ENCODE measurements around the gene PDE6A. TPM values are rescaled to one million over a fixed set of nuclear protein-coding genes. Genes with fewer than 3 reads are reported as not detected.

The PDE6A gene
- total RNA-seq, 1 donor from 2014 or later = 0.12 TPM

DNA sequence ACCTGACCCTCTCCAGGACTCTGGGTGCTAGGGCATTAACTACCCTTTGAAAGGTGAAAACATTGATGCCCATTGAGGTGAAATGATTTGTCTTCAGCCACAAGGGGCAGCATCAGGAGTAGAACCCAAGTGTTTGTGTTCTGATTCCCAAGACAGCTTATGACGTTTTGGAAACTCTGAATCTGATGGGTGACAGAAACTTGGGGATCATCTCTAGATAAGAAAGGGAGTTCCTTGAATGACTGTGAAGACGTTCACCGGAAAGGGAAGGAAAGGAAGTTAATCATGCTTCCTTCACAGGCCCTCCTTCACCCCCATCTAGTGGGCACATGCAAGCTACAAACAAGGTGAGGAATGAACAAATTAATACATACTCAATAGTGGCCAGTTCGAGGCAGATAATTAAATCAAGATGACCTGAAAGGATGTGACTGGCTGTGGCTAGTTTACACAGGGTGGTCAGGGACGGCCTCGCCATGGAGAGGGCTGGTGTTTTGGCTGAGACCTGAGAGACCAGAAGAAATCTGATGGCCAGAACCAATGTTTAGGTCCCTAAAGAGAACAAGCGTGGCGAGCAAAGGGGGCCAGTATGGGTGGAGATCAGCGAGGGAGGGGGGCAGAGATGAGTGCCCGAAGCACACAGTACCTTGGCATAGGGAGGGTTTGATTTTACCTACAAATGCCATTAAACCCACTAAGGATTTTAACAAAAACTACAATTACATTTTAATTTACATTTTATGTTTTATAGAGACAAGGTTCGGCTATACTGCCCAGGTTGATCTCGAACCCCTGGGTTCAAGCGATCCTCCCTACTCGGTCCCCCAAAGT lies 15.0 kb upstream of the PDE6A start:
- Mint-ChIP-seq H3K36me3 (ENCODE audit: low read depth) (peaks cover 2% of the 10 kb centered on the region), H3K9me3 (ENCODE audit: low read depth) (no peaks in the 10 kb centered on the region), H3K27me3 (ENCODE audit: low read depth) (no peaks in the 10 kb centered on the region), H3K27ac (ENCODE audit: unreplicated experiment) (peak overlapping the region; percentile 100), H3K4me1 (ENCODE audit: low read depth) (peaks cover 33% of the 10 kb centered on the region), H3K4me3 (ENCODE audit: unreplicated experiment) (peak overlapping the region; percentile 87)
- TF ChIP-seq CTCF (IDR thresholded peaks at IDR 0.05) = peak; percentile 81
- DNase-seq (ENCODE audit: low spot score) = no peak

DNA sequence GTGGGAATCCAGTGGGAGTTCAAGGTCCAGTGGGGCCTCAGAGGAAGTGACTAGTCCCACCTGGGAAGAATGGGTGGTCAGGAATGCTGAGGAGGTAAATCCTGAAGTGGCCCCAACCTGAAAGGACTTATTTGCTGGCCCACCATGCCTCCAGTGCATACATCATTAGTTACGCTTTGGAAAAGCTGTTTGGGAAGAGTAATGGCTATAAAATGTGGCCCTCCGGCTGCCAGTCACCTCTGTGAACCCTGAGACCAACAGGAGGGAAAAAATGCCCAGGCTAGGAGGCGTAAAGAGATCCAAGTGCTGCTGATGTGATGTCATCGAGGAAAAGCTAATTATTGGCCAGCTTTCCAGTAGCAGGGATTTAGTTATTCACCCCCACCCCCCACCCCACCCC lies 13.3 kb upstream of the PDE6A start:
- no peak for TF ChIP-seq CTCF (IDR thresholded peaks at IDR 0.05)
- Mint-ChIP-seq H3K4me1 (ENCODE audit: low read depth) (peaks cover 32% of the 10 kb centered on the region), H3K27ac (ENCODE audit: unreplicated experiment) (no peak overlapping the region), H3K27me3 (ENCODE audit: low read depth) (no peaks in the 10 kb centered on the region), H3K4me3 (ENCODE audit: unreplicated experiment) (no peak overlapping the region), H3K9me3 (ENCODE audit: low read depth) (no peaks in the 10 kb centered on the region), H3K36me3 (ENCODE audit: low read depth) (peaks cover 2% of the 10 kb centered on the region)
- DNase-seq (ENCODE audit: low spot score) = no peak

DNA sequence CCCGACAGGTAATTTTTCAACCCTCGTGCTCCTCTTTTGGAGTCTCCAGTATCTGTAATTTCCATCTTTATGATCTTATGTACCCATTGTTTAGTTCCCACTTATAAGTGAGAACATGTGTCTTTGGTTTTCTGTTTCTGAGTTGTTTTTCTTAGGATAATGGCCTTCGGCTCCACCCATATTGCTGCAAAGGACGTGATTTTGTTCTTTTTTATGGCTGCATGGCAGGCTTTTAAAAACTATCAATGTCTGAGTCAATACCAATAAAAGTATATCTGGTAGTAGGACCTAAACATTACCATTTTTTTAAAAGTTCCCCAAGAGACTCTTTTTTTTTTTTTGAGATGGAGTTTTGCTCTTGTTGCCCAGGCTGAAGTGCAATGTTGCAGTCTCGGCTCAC lies 12.1 kb upstream of the PDE6A start:
- H3K27me3 Mint-ChIP-seq (ENCODE audit: low read depth) = no peaks in the 10 kb centered on the region

GRCh38 chr5:149954798-149955197 lies 10.2 kb upstream of the PDE6A start:
- no peaks in the 10 kb centered on the region for H3K9me3 Mint-ChIP-seq (ENCODE audit: low read depth)
- no peak overlapping the region for H3K27ac Mint-ChIP-seq (ENCODE audit: unreplicated experiment)
- peaks cover 9% of the 10 kb centered on the region for H3K4me1 Mint-ChIP-seq (ENCODE audit: low read depth)
- no peaks in the 10 kb centered on the region for H3K36me3 Mint-ChIP-seq (ENCODE audit: low read depth)
- TF ChIP-seq CTCF (IDR thresholded peaks at IDR 0.05) = no peak
- H3K4me3 Mint-ChIP-seq (ENCODE audit: unreplicated experiment) = no peak overlapping the region
- H3K27me3 Mint-ChIP-seq (ENCODE audit: low read depth) = no peaks in the 10 kb centered on the region
- DNase-seq (ENCODE audit: low spot score) = no peak

More for the DNA sequence above, 12.1 kb upstream of the PDE6A start:
- no peak for DNase-seq (ENCODE audit: low spot score)
- Mint-ChIP-seq H3K4me1 (ENCODE audit: low read depth) (peaks cover 20% of the 10 kb centered on the region), H3K27ac (ENCODE audit: unreplicated experiment) (no peak overlapping the region), H3K36me3 (ENCODE audit: low read depth) (no peaks in the 10 kb centered on the region), H3K9me3 (ENCODE audit: low read depth) (no peaks in the 10 kb centered on the region), H3K4me3 (ENCODE audit: unreplicated experiment) (no peak overlapping the region)
- no peak for TF ChIP-seq CTCF (IDR thresholded peaks at IDR 0.05)

DNA sequence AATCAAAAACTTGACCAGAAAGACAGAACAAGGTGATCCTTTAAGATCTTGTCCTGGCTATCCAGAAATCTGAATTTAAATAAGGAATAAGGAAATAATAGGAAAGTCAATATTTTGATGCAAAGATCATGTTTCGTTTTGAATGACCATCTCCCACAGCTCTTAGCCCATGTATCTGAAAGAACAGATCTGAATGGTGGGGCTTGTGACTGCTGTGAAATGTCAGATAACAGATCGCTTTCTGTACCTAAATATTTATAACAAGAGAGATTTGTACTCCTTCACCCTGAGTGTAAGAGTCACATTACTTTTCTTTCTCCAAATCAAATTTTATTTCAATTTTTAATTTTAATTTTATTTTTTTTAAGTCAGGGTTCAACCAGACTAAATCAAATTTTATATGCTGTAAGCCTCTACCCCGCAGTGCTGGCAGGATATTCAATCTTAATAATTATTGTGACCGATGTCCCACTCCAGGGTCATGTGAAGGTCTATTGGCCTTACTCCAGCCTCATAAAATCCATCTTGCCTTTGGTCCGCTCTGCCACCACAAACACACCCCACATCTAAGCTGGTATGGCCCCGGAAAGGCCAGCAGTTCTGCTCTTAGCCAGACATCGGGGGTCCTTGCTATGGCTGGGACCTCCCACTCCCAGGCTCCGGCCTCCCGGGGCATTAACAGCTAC lies 9.0 kb upstream of the PDE6A start:
- no peak overlapping the region for H3K27ac Mint-ChIP-seq (ENCODE audit: unreplicated experiment)
- peaks cover 2% of the 10 kb centered on the region for H3K4me1 Mint-ChIP-seq (ENCODE audit: low read depth)
- no peaks in the 10 kb centered on the region for H3K27me3 Mint-ChIP-seq (ENCODE audit: low read depth)
- H3K9me3 Mint-ChIP-seq (ENCODE audit: low read depth) = no peaks in the 10 kb centered on the region
- no peak for TF ChIP-seq CTCF (IDR thresholded peaks at IDR 0.05)
- DNase-seq (ENCODE audit: low spot score) = no peak
- H3K4me3 Mint-ChIP-seq (ENCODE audit: unreplicated experiment) = no peak overlapping the region
- H3K36me3 Mint-ChIP-seq (ENCODE audit: low read depth) = no peaks in the 10 kb centered on the region

Data from chondrocyte (in vitro differentiated cells).